ENCODE measurements around the gene GPR83. TPM values are rescaled to one million over a fixed set of nuclear protein-coding genes. Genes with fewer than 3 reads are reported as not detected.

GPR83 gene
- total RNA-seq, result under 1 TPM in 4 of 6 donors, not detected in 2; under 0.01 to 0.78 (median 0.25) TPM

- H3K4me3 ChIP-seq, result peak within 1 kb of the TSS in 3 of 4 donors; percentile 9 to 17 (median 15)
- no peaks in the 10 kb centered on the region for H3K9me3 ChIP-seq
- 5% methylated on average over 22 to 67 of the region's 73 CpGs for WGBS, 2 donors
- no peak within 1 kb of the TSS for H3K27ac ChIP-seq
- no peaks in the 10 kb centered on the region for H3K36me3 ChIP-seq
- H3K27me3 ChIP-seq, result peaks cover 0 to 15% (median 9%) of the 10 kb centered on the region in 4 donors
- peaks cover 4 to 14% (median 7%) of the 10 kb centered on the region in 4 donors for H3K4me1 ChIP-seq
- TF ChIP-seq, protein P1, sequence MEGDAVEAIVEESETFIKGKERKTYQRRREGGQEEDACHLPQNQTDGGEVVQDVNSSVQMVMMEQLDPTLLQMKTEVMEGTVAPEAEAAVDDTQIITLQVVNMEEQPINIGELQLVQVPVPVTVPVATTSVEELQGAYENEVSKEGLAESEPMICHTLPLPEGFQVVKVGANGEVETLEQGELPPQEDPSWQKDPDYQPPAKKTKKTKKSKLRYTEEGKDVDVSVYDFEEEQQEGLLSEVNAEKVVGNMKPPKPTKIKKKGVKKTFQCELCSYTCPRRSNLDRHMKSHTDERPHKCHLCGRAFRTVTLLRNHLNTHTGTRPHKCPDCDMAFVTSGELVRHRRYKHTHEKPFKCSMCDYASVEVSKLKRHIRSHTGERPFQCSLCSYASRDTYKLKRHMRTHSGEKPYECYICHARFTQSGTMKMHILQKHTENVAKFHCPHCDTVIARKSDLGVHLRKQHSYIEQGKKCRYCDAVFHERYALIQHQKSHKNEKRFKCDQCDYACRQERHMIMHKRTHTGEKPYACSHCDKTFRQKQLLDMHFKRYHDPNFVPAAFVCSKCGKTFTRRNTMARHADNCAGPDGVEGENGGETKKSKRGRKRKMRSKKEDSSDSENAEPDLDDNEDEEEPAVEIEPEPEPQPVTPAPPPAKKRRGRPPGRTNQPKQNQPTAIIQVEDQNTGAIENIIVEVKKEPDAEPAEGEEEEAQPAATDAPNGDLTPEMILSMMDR (IDR thresholded peaks at IDR 0.05), result no peak
- TF ChIP-seq EP300 (IDR thresholded peaks at IDR 0.05), result no peak
- no peak for TF ChIP-seq POLR2A (IDR thresholded peaks at IDR 0.05)
- ATAC-seq (ENCODE audit: low FRiP score in 2 of 2), result peak in 1 of 2 donors; percentile 51
- DNase-seq, result peak in 1 of 2 donors; percentile 78
Measured at GRCh38 chr11:94400839-94401772, at the start of gene GPR83. GPR83 (minus strand) TSS chr11:94401419; CDS start chr11:94401247, 172 bp downstream.

GRCh38 chr11:94450048-94450447, 48.8 kb upstream of the GPR83 start:
- WGBS, 2 donors, result 75 to 83% methylated on average over 3 of the region's 3 CpGs
- Histone ChIP-seq H3K36me3 (peaks cover 0 to 26% (median 17%) of the 10 kb centered on the region in 4 donors), H3K27ac (no peak overlapping the region), H3K9me3 (no peaks in the 10 kb centered on the region), H3K27me3 (no peaks in the 10 kb centered on the region), H3K4me3 (no peak overlapping the region), H3K4me1 (no peaks in the 10 kb centered on the region)
- TF ChIP-seq, protein P1 (IDR thresholded peaks at IDR 0.05), result no peak
- no peak for TF ChIP-seq POLR2AphosphoS5 (IDR thresholded peaks at IDR 0.05)
- TF ChIP-seq POLR2A (IDR thresholded peaks at IDR 0.05), result no peak
- no peak for TF ChIP-seq EP300 (IDR thresholded peaks at IDR 0.05)
- DNase-seq (no peak), ATAC-seq (ENCODE audit: low FRiP score in 2 of 2) (no peak)

DNA sequence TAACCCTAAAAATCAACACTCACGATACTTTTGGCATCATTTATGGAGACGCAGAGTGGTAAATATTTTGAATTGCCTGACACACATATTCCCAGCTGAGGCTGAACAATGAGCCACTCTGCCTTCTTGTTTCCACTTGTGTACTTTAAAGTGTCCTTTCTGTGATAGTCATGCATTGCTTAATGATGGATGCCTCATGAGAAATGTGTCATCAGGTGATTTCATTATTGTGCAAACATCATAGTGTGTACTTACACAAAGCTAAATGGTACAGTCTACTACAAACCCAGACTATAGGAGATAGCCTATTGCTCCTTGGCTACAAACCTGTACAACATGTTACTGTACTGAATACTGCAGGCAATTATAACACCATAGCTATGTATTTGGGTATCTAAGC, 48.2 kb upstream of the GPR83 start:
- H3K4me3 ChIP-seq, result no peak overlapping the region
- TF ChIP-seq, protein P1 (IDR thresholded peaks at IDR 0.05), result no peak
- TF ChIP-seq POLR2A (IDR thresholded peaks at IDR 0.05) (no peak), POLR2AphosphoS5 (IDR thresholded peaks at IDR 0.05) (no peak), EP300 (IDR thresholded peaks at IDR 0.05) (no peak)
- H3K9me3 ChIP-seq, result no peaks in the 10 kb centered on the region
- no peaks in the 10 kb centered on the region for H3K4me1 ChIP-seq
- DNase-seq (no peak), ATAC-seq (ENCODE audit: low FRiP score in 2 of 2) (peak in 1 of 2 donors; percentile 41)
- H3K36me3 ChIP-seq, result peaks cover 0 to 31% (median 19%) of the 10 kb centered on the region in 4 donors
- WGBS, 2 donors, result 84 to 86% methylated on average over 2 of the region's 2 CpGs
- H3K27ac ChIP-seq, result no peak overlapping the region
- no peaks in the 10 kb centered on the region for H3K27me3 ChIP-seq

- DNase-seq (no peak), ATAC-seq (ENCODE audit: low FRiP score in 2 of 2) (no peak)
- H3K27ac ChIP-seq, result no peak overlapping the region
- H3K4me3 ChIP-seq, result no peak overlapping the region
- H3K9me3 ChIP-seq, result no peaks in the 10 kb centered on the region
- WGBS, 2 donors, result 88 to 94% methylated on average over 1 of the region's 1 CpG
- peaks cover 0 to 32% (median 21%) of the 10 kb centered on the region in 4 donors for H3K36me3 ChIP-seq
- H3K27me3 ChIP-seq, result no peaks in the 10 kb centered on the region
- no peak for TF ChIP-seq EP300 (IDR thresholded peaks at IDR 0.05)
- TF ChIP-seq, protein P1 (IDR thresholded peaks at IDR 0.05), result no peak
- no peak for TF ChIP-seq POLR2A (IDR thresholded peaks at IDR 0.05)
- no peak for TF ChIP-seq POLR2AphosphoS5 (IDR thresholded peaks at IDR 0.05)
- H3K4me1 ChIP-seq, result no peaks in the 10 kb centered on the region
Measured at GRCh38 chr11:94449029-94449428, 47.8 kb upstream of the GPR83 start.

All from upper lobe of left lung (tissue), 6 donors.